ENCODE results near the gene ROPN1. TPM values are rescaled to one million over a fixed set of nuclear protein-coding genes. Genes with fewer than 3 reads are reported as not detected.

The ROPN1 gene
- total RNA-seq, 4 donors from 2014 or later = not detected

- no peak for TF ChIP-seq CTCF (IDR thresholded peaks at IDR 0.05)
These were observed 43.5 kb downstream of the ROPN1 start for GRCh38 chr3:123948449-123948848.

GRCh38 chr3:123947482-123947881, 44.4 kb downstream of the ROPN1 start:
- TF ChIP-seq CTCF (IDR thresholded peaks at IDR 0.05) = no peak
- no peak for DNase-seq (ENCODE audit: low spot score)

More at GRCh38 chr3:123948449-123948848, 43.5 kb downstream of the ROPN1 start:
- DNase-seq (ENCODE audit: low spot score) (no peak), ATAC-seq (ENCODE audit: low FRiP score) (no peak)

GRCh38 chr3:123941542-123941941, 50.4 kb downstream of the ROPN1 start:
- no peak for TF ChIP-seq CTCF (IDR thresholded peaks at IDR 0.05)
- DNase-seq (ENCODE audit: low spot score) (no peak), ATAC-seq (ENCODE audit: low FRiP score) (no peak)

More at GRCh38 chr3:123947482-123947881, 44.4 kb downstream of the ROPN1 start:
- ATAC-seq (ENCODE audit: low FRiP score) = no peak

- no peak for TF ChIP-seq CTCF (IDR thresholded peaks at IDR 0.05)
- ATAC-seq (ENCODE audit: low FRiP score) (no peak), DNase-seq (ENCODE audit: low spot score) (no peak)
These were observed 50.8 kb downstream of the ROPN1 start for GRCh38 chr3:123941121-123941520.

- no peak for TF ChIP-seq CTCF (IDR thresholded peaks at IDR 0.05)
- ATAC-seq (ENCODE audit: low FRiP score) (no peak), DNase-seq (ENCODE audit: low spot score) (no peak)
These were observed 52.2 kb downstream of the ROPN1 start for GRCh38 chr3:123939706-123940105.

- no peak for ATAC-seq (ENCODE audit: low FRiP score)
- no peak for TF ChIP-seq CTCF (IDR thresholded peaks at IDR 0.05)
These were observed 55.5 kb downstream of the ROPN1 start for GRCh38 chr3:123936400-123936799.

GRCh38 chr3:123935830-123936229, 56.1 kb downstream of the ROPN1 start:
- ATAC-seq (ENCODE audit: low FRiP score) (no peak), DNase-seq (ENCODE audit: low spot score) (no peak)
- TF ChIP-seq CTCF (IDR thresholded peaks at IDR 0.05) = no peak

More at GRCh38 chr3:123936400-123936799, 55.5 kb downstream of the ROPN1 start:
- DNase-seq (ENCODE audit: low spot score) = no peak
